IPS-18a (cell line): ENCODE measurements around the gene CABP7.

Experiments
- H3K27ac ChIP-seq: one replicate; pipeline ENCODE4 v1.5.1; 2013; ENCODE audit warnings: low read length
- H3K27me3 ChIP-seq: one replicate; pipeline ENCODE4 v1.6.1; 2013; ENCODE audit warnings: mild to moderate bottlenecking, low read length; ENCODE audit not compliant: control insufficient read depth, insufficient read depth
- H3K36me3 ChIP-seq: one replicate; pipeline ENCODE4 v1.6.1; 2013; ENCODE audit warnings: low read depth, low read length; ENCODE audit not compliant: control insufficient read depth
- H3K4me1 ChIP-seq: one replicate; pipeline ENCODE4 v1.6.1; 2013; ENCODE audit warnings: low read depth, low read length; ENCODE audit not compliant: control insufficient read depth
- H3K4me3 ChIP-seq: one replicate; pipeline ENCODE4 v1.5.1; 2013; ENCODE audit warnings: low read length
- H3K9ac ChIP-seq: one replicate; pipeline ENCODE4 v1.6.1; 2013; ENCODE audit warnings: mild to moderate bottlenecking, low read length, moderate library complexity
- H3K9me3 ChIP-seq: one replicate; pipeline ENCODE4 v1.6.1; 2013; ENCODE audit warnings: low read depth, low read length; ENCODE audit not compliant: control insufficient read depth

Gene CABP7

GRCh38 chr22:29719899-29720645 is at the start of gene CABP7:
TSS of gene CABP7 (plus strand) at chr22:29720003. CDS start at chr22:29720425, 422 bp downstream.
- Histone ChIP-seq H3K9ac (no peak within 1 kb of the TSS), H3K4me3 (no peak within 1 kb of the TSS)

GRCh38 chr22:29670626-29671025 is 49.2 kb upstream of the CABP7 start:
- H3K27ac ChIP-seq = no peak overlapping the region
- no peak overlapping the region for H3K4me3 ChIP-seq
- H3K9me3 ChIP-seq = no peaks in the 10 kb centered on the region
- no peaks in the 10 kb centered on the region for H3K4me1 ChIP-seq
- peaks cover 37% of the 10 kb centered on the region for H3K36me3 ChIP-seq
- no peak overlapping the region for H3K9ac ChIP-seq
- H3K27me3 ChIP-seq = no peaks in the 10 kb centered on the region

More at GRCh38 chr22:29719899-29720645, at the start of gene CABP7:
- H3K36me3 ChIP-seq = no peaks in the 10 kb centered on the region
- H3K4me1 ChIP-seq = no peaks in the 10 kb centered on the region
- H3K27ac ChIP-seq = no peak within 1 kb of the TSS
- H3K27me3 ChIP-seq = peaks cover 57% of the 10 kb centered on the region
- H3K9me3 ChIP-seq = no peaks in the 10 kb centered on the region

- Histone ChIP-seq H3K27me3 (no peaks in the 10 kb centered on the region), H3K36me3 (peaks cover 50% of the 10 kb centered on the region), H3K27ac (no peak overlapping the region), H3K4me3 (no peak overlapping the region), H3K9ac (no peak overlapping the region), H3K4me1 (no peaks in the 10 kb centered on the region), H3K9me3 (no peaks in the 10 kb centered on the region)
These were observed 46.3 kb upstream of the CABP7 start for GRCh38 chr22:29673361-29674066.

- Histone ChIP-seq H3K27ac (no peak overlapping the region), H3K9me3 (no peaks in the 10 kb centered on the region), H3K9ac (no peak overlapping the region), H3K4me1 (no peaks in the 10 kb centered on the region), H3K4me3 (no peak overlapping the region), H3K27me3 (no peaks in the 10 kb centered on the region), H3K36me3 (peaks cover 54% of the 10 kb centered on the region)
These were observed 45.7 kb upstream of the CABP7 start for GRCh38 chr22:29674121-29674520.

GRCh38 chr22:29679316-29679715 is 40.5 kb upstream of the CABP7 start:
- Histone ChIP-seq H3K9ac (no peak overlapping the region), H3K9me3 (no peaks in the 10 kb centered on the region), H3K36me3 (peaks cover 43% of the 10 kb centered on the region), H3K27ac (no peak overlapping the region), H3K4me1 (no peaks in the 10 kb centered on the region), H3K27me3 (no peaks in the 10 kb centered on the region), H3K4me3 (no peak overlapping the region)

- Histone ChIP-seq H3K36me3 (peaks cover 14% of the 10 kb centered on the region), H3K4me1 (no peaks in the 10 kb centered on the region), H3K4me3 (no peak overlapping the region), H3K9me3 (no peaks in the 10 kb centered on the region), H3K27ac (no peak overlapping the region), H3K27me3 (no peaks in the 10 kb centered on the region), H3K9ac (no peak overlapping the region)
These were observed 36.3 kb upstream of the CABP7 start for GRCh38 chr22:29683536-29683935.

- peaks cover 7% of the 10 kb centered on the region for H3K36me3 ChIP-seq
These were observed 35.6 kb upstream of the CABP7 start for GRCh38 chr22:29684244-29684643.

GRCh38 chr22:29689206-29689879 is 30.5 kb upstream of the CABP7 start:
- Histone ChIP-seq H3K4me1 (peaks cover 31% of the 10 kb centered on the region), H3K9ac (no peak overlapping the region), H3K27ac (no peak overlapping the region), H3K4me3 (no peak overlapping the region), H3K9me3 (no peaks in the 10 kb centered on the region), H3K27me3 (no peaks in the 10 kb centered on the region), H3K36me3 (no peaks in the 10 kb centered on the region)

More at GRCh38 chr22:29684244-29684643, 35.6 kb upstream of the CABP7 start:
- no peak overlapping the region for H3K27ac ChIP-seq
- H3K9me3 ChIP-seq = no peaks in the 10 kb centered on the region
- no peaks in the 10 kb centered on the region for H3K27me3 ChIP-seq
- no peak overlapping the region for H3K9ac ChIP-seq
- no peak overlapping the region for H3K4me3 ChIP-seq
- H3K4me1 ChIP-seq = peaks cover 2% of the 10 kb centered on the region

- Histone ChIP-seq H3K36me3 (no peaks in the 10 kb centered on the region), H3K27me3 (no peaks in the 10 kb centered on the region), H3K9me3 (no peaks in the 10 kb centered on the region), H3K4me1 (peaks cover 31% of the 10 kb centered on the region), H3K4me3 (no peak overlapping the region), H3K9ac (no peak overlapping the region), H3K27ac (no peak overlapping the region)
These were observed 30.0 kb upstream of the CABP7 start for GRCh38 chr22:29689880-29690213.

GRCh38 chr22:29690476-29690875 is 29.3 kb upstream of the CABP7 start:
- H3K4me1 ChIP-seq = peaks cover 31% of the 10 kb centered on the region
- H3K27me3 ChIP-seq = no peaks in the 10 kb centered on the region
- no peak overlapping the region for H3K9ac ChIP-seq
- H3K9me3 ChIP-seq = no peaks in the 10 kb centered on the region
- no peak overlapping the region for H3K27ac ChIP-seq
- no peaks in the 10 kb centered on the region for H3K36me3 ChIP-seq
- no peak overlapping the region for H3K4me3 ChIP-seq

GRCh38 chr22:29691636-29692326 is 28.0 kb upstream of the CABP7 start:
- Histone ChIP-seq H3K9me3 (no peaks in the 10 kb centered on the region), H3K4me1 (peaks cover 31% of the 10 kb centered on the region), H3K9ac (no peak overlapping the region), H3K36me3 (no peaks in the 10 kb centered on the region), H3K27ac (no peak overlapping the region), H3K4me3 (no peak overlapping the region), H3K27me3 (no peaks in the 10 kb centered on the region)
